SK-N-SH treated with all-trans-retinoic acid at 6 μM for 48 hours (cell line): ENCODE measurements around the gene RNU7-1.

Experiments used
- ARNTL ChIP-seq: fragments of 450-650 bp; formaldehyde crosslinking; IDR thresholded peaks from 2 replicates; pipeline ENCODE4 v1.5.0; 2020; ENCODE audit warnings: low read depth, mild to moderate bottlenecking, moderate library complexity, borderline replicate concordance
- CREB5 ChIP-seq: fragments of 250-450 bp; sonication (Bioruptor Pico); IDR thresholded peaks from 2 replicates; pipeline ENCODE4 v1.5.1; 2020; ENCODE audit warnings: low read depth, mild to moderate bottlenecking, moderate library complexity
- CSDC2 ChIP-seq: fragments of 250-450 bp; sonication (Bioruptor Pico); IDR thresholded peaks from 2 replicates; pipeline ENCODE4 v1.5.0; 2020; ENCODE audit warnings: mild to moderate bottlenecking, moderate library complexity
- CSRNP3 ChIP-seq: fragments of 250-450 bp; sonication (Bioruptor Pico); IDR thresholded peaks from 2 replicates; pipeline ENCODE4 v1.5.1; 2021; ENCODE audit warnings: mild to moderate bottlenecking, moderate library complexity
- PATZ1 ChIP-seq: fragments of 250-450 bp; sonication (Bioruptor Pico); IDR thresholded peaks from 2 replicates; pipeline ENCODE4 v1.8.0; 2020; ENCODE audit warnings: mild to moderate bottlenecking, moderate library complexity, borderline replicate concordance
- RARB ChIP-seq: fragments of 250-450 bp; sonication (Bioruptor Pico); IDR thresholded peaks from 2 replicates; pipeline ENCODE4 v1.8.0; 2021; ENCODE audit warnings: mild to moderate bottlenecking, moderate library complexity
- TOX ChIP-seq: fragments of 250-450 bp; sonication (Bioruptor Pico); IDR thresholded peaks from 2 replicates; pipeline ENCODE4 v1.8.0; 2021; ENCODE audit warnings: mild to moderate bottlenecking, moderate library complexity, borderline replicate concordance
- TSHZ2 ChIP-seq: fragments of 250-450 bp; sonication (Bioruptor Pico); IDR thresholded peaks from 2 replicates; pipeline ENCODE4 v1.5.0; 2020; ENCODE audit warnings: mild to moderate bottlenecking, moderate library complexity
- ZFP3 ChIP-seq: fragments of 250-450 bp; sonication (Bioruptor Pico); IDR thresholded peaks from 2 replicates; pipeline ENCODE4 v1.5.0; 2020; ENCODE audit warnings: mild to moderate bottlenecking, moderate library complexity
- ZFP30 ChIP-seq: fragments of 450-650 bp; formaldehyde crosslinking; IDR thresholded peaks from 2 replicates; pipeline ENCODE4 v1.5.0; 2022; ENCODE audit warnings: mild to moderate bottlenecking, moderate library complexity
- ZNF70 ChIP-seq: fragments of 450-650 bp; formaldehyde crosslinking; IDR thresholded peaks from 2 replicates; pipeline ENCODE4 v1.5.0; 2020; ENCODE audit warnings: mild to moderate bottlenecking, moderate library complexity
- ZNF8 ChIP-seq: fragments of 450-650 bp; formaldehyde crosslinking; IDR thresholded peaks from 2 replicates; pipeline ENCODE4 v1.5.0; 2020; ENCODE audit warnings: mild to moderate bottlenecking, moderate library complexity

GRCh38 chr12:6941782-6942181, 1.8 kb upstream of the RNU7-1 start:
- TF ChIP-seq TOX (CRISPR knock-in tag) (no peak), ZFP30 (CRISPR knock-in tag) (no peak), ZNF70 (no peak), PATZ1 (CRISPR knock-in tag) (no peak), ZFP3 (CRISPR knock-in tag) (no peak), TSHZ2 (CRISPR knock-in tag) (no peak), CSRNP3 (CRISPR knock-in tag) (no peak), ARNTL (CRISPR knock-in tag) (no peak), CREB5 (CRISPR knock-in tag) (no peak), CSDC2 (CRISPR knock-in tag) (no peak), RARB (no peak), ZNF8 (CRISPR knock-in tag) (no peak)
